ENCODE measurements around the gene CHFR.
"Not testable (repeated sequence)": the region's sequence is repeated elsewhere in the genome, so short reads cannot be mapped to it uniquely, and the experiment has no call there.

Gene CHFR

DNA sequence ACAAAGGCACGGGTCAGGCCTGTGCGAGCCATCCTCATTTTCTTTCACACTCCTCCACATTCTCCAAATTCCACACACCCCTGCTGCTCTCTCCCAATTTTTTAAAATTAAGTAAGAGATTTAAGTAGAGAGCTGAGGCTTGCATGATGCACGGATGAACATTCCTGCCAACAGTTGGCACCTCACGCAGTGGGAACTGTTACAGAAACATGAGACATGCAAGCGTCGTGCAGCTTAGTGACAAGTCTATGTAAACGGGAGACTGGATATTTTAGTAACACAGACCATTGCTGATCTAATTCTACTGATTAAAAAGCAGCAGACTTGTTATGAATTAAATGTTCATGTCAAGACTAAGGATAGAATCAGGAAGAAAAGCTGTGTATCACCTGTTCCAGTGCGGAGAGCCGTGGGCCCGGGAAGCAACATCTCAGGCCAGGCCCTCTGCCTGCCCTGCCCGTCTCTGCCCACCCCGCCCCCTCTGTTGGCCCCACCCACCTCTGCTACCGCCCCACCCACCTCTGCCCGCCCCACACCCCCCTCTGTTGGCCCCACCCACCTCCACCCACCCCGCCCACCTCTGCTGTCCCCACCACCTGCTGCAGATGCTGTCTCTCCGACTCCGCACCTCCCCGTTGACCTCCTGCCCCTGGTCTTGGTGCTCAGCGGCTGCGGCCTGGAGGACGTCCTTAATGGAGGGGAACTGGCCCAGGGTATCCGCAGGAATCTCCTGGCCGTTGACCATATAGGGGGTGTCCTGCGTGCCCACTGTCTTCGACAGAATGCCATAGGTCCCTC lies 79.9 kb downstream of the CHFR start:
- DNase-seq, result no peak

DNA sequence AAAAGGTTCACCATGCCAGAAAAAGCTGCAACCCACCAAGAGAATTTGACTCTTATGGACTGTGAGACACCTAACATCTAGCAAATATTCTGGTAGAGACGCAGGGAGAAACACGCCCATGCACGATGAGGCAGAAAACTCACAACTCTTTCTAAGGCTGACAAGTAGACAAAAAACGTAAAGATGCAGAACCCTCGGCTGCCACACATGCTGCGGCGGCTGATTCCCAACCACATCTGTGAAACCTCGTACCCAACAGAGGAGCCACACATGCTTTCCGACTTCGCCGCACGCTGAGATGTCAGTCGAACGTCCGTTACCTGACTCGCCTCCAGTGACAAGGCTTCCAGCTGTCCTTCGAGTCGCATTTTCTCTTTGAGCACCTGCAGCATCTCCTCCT lies 80.5 kb downstream of the CHFR start:
- peak; percentile 12 for DNase-seq

DNA sequence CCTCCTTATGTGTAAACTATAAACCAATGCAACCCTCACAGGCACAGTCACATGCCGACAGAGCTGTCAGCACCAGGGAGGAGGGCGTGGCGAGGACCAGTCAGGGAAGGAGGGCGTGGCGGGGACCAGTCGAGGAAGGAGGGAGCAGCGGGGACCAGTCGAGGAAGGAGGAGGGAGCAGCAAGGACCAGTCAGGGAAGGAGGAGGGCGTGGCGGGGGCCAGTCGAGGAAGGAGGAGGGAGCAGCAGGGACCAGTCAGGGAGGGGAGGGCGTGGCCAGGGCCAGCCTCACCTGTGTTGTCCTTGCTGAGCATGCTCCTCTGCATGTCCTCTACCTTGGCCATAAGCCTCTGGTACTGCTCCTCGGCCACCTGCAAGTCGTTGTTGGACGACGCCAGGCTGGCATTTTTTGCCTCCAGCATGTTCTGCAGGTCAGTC lies 83.0 kb downstream of the CHFR start:
- DNase-seq, result no peak

DNA sequence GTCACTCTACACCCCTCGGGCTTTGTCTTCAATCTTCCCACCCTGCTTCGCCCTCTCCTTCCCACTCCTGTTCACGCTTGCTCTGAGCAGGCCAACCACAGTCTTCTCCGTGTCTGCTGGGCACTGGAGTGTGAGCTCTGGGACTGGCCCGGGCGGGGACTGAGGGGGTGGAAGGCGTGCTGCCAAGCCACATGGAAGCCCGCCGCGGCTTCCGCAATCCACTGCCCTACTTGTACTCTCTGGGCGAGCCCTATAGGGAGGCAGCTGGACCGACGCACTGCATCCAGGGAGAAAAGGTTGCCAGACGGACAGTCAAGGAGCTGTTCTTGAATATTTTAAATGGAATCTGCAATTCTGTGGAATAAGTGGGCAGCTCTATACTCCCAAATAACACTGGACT lies 83.5 kb downstream of the CHFR start:
- DNase-seq, result no peak

DNA sequence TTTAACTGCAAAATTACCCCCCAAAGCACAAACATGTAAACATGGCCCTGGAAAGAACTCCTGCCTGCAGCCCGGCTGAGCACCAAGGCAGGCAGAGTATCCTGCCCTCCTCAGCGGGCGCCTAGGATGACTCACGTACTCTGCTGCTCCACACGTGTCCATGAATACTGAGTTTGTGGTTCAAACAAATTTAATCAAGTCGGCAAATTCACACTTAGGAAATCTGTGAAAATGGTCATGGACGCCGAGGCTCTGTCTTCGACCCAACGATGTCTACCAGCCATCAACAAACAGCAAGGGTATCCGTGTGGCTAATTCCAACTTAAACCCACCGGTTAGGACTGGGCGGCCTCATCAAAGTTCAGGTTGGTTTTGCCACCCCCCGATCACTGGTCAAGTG lies 84.3 kb downstream of the CHFR start:
- no peak for DNase-seq

DNA sequence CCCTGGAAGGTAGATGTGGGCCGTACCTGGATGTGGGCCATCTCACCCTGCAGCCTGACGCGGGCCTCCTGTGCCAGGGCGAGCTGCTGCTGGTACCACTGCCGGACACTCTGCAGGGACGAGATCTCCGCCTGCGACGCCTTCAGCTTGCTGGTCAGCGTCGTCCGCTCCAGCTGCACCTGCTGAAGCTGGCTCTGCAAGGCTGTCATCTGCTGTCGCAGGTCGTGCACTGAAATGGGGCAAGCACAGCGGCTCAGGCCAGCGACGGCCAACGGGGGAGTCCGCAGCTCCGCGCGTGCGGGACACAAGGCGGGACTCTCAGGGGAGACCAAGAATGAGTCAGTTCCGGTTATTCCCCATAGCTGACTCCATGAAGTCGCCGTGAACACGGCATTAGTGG lies 85.7 kb downstream of the CHFR start:
- no peak for DNase-seq

DNA sequence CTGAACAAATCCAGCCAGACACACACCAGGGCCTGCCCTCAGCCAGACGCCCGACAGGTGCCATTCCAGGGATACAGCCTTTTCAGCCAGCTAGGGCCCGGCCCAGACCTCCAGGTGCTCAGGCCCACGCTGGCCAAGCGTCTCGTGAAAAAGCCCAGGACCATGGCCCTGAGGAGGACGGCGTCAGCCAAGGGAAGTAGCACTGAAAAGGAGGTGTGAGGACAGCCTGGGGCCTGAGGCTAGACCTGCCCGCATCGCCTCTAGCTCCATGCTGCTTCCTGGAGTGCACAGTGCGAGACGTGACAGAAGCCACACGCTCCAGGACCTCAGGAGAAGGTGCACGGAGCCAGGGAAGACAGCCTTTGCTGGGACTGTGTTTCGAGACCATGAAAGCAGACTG lies 88.6 kb downstream of the CHFR start:
- DNase-seq, result no peak

DNA sequence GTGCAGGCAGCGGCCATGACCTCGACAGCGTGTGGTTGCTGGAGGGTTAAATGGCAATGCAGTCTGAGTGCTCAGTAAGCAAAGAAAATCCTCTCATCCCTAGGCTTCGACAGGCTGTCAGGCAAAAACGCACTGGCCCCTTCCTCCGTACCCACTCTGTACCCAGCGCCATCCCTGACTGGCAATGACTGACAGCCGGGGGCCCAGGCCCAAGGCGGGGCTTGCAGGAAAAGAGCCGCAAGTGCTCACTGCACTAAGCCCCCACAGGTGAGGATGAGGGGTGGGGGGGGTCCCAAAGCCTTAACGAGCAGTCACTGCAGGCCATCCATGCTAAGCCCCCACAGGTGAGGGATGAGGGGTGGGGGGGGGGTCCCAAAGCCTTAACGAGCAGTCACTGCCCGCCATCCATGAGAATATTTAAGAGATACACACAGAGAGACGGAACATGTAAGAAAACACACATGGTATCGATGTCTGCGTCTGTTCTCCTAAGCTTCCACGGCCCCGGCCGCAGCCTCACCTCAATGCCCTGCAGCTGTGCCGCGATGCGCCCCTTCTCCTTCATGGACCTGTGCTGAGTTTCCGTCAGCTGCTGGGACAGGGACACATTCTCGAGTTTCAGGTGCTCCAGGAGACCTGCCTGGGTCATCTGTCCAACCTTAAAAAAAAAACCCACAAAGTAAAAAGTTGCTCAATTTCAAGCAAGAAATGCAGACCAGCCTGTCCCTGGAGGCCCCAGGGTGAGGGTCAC lies 89.4 kb downstream of the CHFR start:
- no peak for DNase-seq

DNA sequence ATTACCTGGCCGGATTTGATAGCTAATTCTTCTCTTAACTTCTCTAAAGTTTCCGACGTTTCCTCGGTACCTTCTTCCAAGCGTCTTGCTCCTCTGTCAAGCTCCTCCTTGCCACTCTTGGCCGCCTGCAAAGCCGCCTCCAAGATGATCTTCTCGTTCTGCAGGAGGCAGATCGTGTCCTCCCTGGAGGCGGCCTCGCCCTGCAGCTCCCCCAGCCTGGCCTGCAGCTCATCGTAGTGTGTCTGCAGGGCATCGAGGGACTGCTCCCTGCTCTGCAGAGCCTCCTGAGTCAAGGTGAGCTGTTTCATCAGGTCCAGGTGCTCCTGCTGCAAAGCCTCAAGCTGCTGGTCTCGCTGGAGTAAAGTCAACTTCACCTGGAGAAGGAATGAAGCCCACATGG lies 91.6 kb downstream of the CHFR start:
- no peak for DNase-seq

DNA sequence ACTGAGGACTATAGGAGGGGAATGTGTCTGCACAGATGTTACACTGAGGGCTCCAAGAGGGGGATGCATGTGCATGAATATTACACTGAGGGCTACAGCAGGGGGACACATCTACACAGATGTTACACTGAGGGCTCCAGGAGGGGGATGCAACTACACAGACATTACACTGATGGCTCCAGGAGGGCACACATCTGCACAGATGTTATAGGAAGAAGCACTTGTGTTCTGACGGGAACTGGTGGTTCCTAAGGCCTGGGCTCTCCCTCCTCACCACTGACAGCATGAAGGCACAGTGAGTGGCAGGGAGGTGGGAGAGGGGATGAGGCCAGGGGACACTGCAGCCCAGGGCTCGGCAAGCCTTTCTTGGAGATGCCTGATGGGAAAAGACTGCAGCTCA lies 95.5 kb downstream of the CHFR start:
- DNase-seq, result not testable (repeated sequence)

DNA sequence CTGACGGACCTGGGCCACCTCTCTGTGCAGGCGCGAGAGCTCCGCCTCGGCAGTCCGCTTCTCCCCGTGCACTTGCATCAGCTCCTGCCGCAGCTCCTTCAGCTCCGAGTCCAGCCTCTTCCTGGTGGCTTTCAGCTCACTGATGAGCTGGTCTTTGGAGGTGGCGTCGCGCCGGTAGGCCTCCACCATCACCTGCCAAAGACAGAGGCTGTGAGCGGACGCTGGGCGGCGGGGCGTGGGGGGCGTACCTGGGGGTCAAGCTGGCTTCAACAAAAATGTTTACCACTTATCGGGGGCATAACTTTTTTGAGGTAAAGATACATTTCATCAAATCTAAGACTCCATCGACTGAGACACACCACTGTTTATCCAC lies 98.3 kb downstream of the CHFR start:
- DNase-seq, result no peak

DNA sequence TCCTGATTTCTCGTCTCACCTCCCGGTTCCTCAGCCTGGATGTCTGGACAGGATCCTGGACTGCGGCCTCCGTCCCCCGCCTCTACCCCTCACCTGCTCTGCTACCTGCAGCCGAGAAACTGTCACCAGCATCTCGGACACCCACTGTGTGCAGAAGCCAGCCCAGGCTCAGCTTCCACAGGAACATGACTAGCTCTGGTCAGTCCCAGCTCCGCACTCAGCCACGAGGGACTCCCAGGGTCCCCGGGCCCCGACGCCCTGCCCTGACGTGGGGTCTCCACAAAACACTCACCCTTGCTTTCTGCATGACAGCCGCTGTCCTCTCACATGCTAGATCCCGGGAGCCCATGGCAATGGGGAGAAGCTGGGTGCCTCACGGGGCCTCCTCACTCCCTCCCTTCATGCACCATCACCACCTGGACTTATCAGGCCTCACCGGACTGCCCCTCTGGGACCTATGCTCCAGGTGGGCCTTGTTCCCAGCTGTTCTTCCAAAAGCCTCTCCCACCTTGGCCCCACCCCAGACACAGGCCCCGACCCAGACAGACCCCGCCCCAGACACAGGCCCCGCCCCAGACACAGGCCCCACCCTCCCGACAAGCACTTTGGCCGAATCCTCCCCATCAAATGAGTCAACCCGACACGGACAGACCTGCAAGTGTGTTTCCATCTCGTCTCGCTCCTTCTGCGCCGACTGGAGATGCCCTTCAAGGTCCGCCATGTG lies 98.9 kb downstream of the CHFR start:
- no peak for DNase-seq

DNA sequence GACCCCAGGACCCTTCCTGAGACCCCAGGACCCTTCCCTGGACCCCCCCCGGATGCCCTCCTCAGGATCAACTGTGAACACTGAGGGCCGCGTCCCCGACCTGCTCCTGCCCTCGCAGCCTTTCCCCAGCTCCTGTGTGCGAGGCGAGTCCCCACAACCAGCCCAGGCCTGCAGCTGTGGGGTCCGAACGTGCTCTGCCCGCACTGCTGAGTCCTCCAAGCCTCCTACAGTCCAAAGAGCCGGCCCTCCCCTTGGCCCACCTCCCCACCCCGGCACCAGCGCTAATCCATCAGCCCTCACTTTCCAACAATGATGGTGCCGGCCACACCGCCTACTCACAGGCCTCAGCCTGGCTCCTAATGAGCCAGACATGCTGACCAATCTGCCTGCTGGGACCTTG lies 99.5 kb downstream of the CHFR start:
- DNase-seq, result no peak

DNA sequence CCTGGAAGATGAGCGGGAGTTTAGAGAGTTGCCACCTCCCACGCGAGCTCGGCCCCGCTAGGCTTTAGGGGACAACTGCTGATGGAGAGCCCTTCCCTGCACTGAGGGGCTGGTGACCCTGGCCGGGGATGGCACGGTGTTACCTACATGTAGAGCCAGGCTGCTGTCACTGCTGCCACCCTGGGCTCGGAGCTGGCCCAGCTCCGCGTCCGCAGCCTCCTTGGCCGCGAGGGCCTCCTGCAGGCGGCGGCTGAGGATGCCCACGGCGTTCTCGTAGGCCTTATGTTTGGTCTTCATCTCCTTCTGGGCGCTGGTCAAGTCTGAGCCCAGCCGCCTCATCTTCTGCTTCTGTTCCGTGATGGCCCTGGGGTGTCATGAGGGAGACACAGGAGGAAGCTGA lies 101.2 kb downstream of the CHFR start:
- DNase-seq, result no peak

DNA sequence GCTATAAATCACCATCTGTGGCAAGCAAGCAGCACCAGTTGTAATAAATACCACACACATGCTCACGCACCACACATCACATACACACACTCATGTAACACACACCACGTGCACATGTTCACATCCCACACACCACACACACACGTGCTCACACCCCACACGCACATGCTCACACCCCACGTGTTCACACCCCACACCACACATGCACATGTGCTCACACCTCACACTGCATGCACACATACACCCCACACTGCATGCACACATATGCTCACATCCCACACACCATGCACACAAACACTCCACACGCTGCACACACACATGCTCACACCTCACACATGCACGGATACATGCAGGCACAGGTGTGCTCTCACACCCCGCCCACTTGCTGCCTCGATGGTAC lies 102.8 kb downstream of the CHFR start:
- no peak for DNase-seq

DNA sequence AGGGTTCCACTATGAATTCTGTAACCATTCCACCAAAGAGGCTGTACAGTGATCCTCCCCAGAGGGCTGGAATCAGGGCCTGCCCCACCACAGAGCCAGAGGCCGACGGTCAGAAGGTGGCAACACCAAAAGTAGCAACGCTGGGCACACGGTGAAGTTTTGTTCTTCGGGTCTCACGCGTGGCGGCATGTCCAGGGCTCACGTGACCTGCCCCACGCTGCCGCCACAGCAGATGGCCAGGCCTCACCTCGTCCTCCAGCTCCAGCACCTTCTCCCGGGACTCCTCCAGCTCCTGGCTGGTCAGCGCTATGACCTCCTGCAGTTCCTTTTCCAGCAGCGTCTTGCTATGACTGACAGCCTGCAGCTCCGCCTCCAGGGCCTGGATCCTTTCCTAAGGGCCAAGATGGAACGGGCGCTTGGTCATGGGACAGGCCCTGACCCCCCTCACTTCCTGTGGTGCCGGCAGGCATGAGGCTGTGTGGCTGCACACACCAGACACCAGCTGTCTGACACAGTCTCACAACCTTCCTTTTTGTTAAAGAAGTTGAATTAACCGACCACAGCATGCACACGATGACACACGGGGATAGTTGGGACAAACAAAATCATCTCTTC lies 103.4 kb downstream of the CHFR start:
- DNase-seq, result no peak

Data from activated CD4-positive, alpha-beta T cell treated with anti-CD3 and anti-CD28 coated beads, Interleukin-2, Interleukin-6, amounts not matched to agents 100 ng/mL and 50 ng/mL, durations not matched to agents 16 hours and 8 hours (primary cell).